K562 (cell line): ENCODE results near the gene RSPH6A. TPM values are rescaled to one million over a fixed set of nuclear protein-coding genes. Genes with fewer than 3 reads are reported as not detected.
A peak's percentile ranks its signal among the peaks of the same experiment; 100 is the strongest.

Source experiments
- ATF1 ChIP-seq, 2 experiments: fragments of 450-650 bp in 1 of 2; IDR thresholded peaks; 2 replicates each; pipeline ENCODE4 v1.6.1; 2016; ENCODE audit warnings: missing compliant biosample characterization in 1 of 2, missing genetic modification characterization in 1 of 2
- ATF6 ChIP-seq: sonication (generic); formaldehyde crosslinking; IDR thresholded peaks from 2 replicates; pipeline ENCODE4 v1.4.0; 2020; ENCODE audit warnings: mild to moderate bottlenecking, missing genetic modification reagents
- ATF7 ChIP-seq: fragments of 450-650 bp; IDR thresholded peaks from 2 replicates; pipeline ENCODE4 v1.7.1; 2014; ENCODE audit warnings: mild to moderate bottlenecking, moderate library complexity
- BACH1 ChIP-seq: fragments of 200-800 bp; sonication (Bioruptor generic); IDR thresholded peaks from 2 replicates; pipeline ENCODE4 v1.6.1; 2016; ENCODE audit warnings: missing genetic modification characterization, missing compliant biosample characterization
- CAMTA2 ChIP-seq: fragments of 250-450 bp; sonication (Bioruptor Pico); conservative IDR thresholded peaks from 2 replicates; pipeline ENCODE4 v1.5.1; 2022
- EP400 ChIP-seq: fragments of 450-650 bp; IDR thresholded peaks from 2 replicates; pipeline ENCODE4 v1.6.1; 2017; ENCODE audit warnings: antibody characterized with exemption, mild to moderate bottlenecking, moderate library complexity
- GABPA ChIP-seq: fragments of 200-800 bp; sonication (Bioruptor generic); conservative IDR thresholded peaks from 2 replicates; pipeline ENCODE4 v1.6.1; 2016; ENCODE audit warnings: low read depth, missing genetic modification characterization, missing compliant biosample characterization
- MAZ ChIP-seq, 2 experiments: fragments of 450-650 bp in 1 of 2; sonication (generic) in 1 of 2; formaldehyde crosslinking; IDR thresholded peaks in 1 of 2; conservative IDR thresholded peaks in 1 of 2; 2 replicates each; pipeline versions ENCODE4 v1.4.0 to v1.5.0; 2020; ENCODE audit warnings: mild to moderate bottlenecking in 1 of 2, missing genetic modification reagents in 1 of 2
- NCOA6 ChIP-seq: fragments of 450-650 bp; IDR thresholded peaks from 2 replicates; pipeline ENCODE4 v1.6.1; 2017; ENCODE audit warnings: mild to moderate bottlenecking
- NELFE ChIP-seq: IDR thresholded peaks from 2 replicates; pipeline ENCODE4 v1.6.1; 2011; ENCODE audit warnings: mild to moderate bottlenecking; ENCODE audit not compliant: insufficient read depth, insufficient read length
- NFIC ChIP-seq: fragments of 450-650 bp; IDR thresholded peaks from 2 replicates; pipeline ENCODE4 v1.6.1; 2017; ENCODE audit warnings: mild to moderate bottlenecking, inconsistent platforms
- PHB ChIP-seq: fragments of 250-450 bp; sonication (Bioruptor Pico); IDR thresholded peaks from 2 replicates; pipeline ENCODE4 v1.5.0; 2021
- TFAP4 ChIP-seq: sonication (generic); formaldehyde crosslinking; IDR thresholded peaks from 2 replicates; pipeline ENCODE4 v1.8.0; 2022; ENCODE audit warnings: missing genetic modification reagents, mild to moderate bottlenecking, moderate library complexity, borderline replicate concordance
- TGIF2 ChIP-seq: sonication (generic); formaldehyde crosslinking; IDR thresholded peaks from 2 replicates; pipeline ENCODE4 v1.8.1; 2022; ENCODE audit warnings: mild to moderate bottlenecking, missing genetic modification reagents, moderate library complexity
- ZBTB40 ChIP-seq, 2 experiments: fragments of 450-650 bp in 1 of 2; sonication (generic) in 1 of 2; formaldehyde crosslinking in 1 of 2; IDR thresholded peaks; 2 replicates each; pipeline versions ENCODE4 v1.7.1 to v1.9.0; 2016 to 2022; ENCODE audit warnings: inconsistent platforms in 1 of 2, mild to moderate bottlenecking in 1 of 2, missing genetic modification reagents in 1 of 2
- ZNF165 ChIP-seq: fragments of 250-450 bp; sonication (Bioruptor Pico); IDR thresholded peaks from 2 replicates; pipeline ENCODE4 v1.4.0; 2020; ENCODE audit warnings: borderline replicate concordance
- polyA plus RNA-seq, 8 experiments: library from polyadenylated mRNA; depleted of rRNA in 4 of 8; stranded (reverse) in 5 of 8; unstranded in 3 of 8; fragments of >200 nt; fragmentation: Nextera tagmentation in 2 of 8; fragmentation: Illumina TruSeq in 1 of 8; extraction: Ambion mirVana in 2 of 8; extraction: Trizol in 1 of 8; gene quantifications; 2 replicates each; pipeline versions ENCODE4 v1.2.1 to v1.2.3, GENCODE V29; 2011 to 2014; ENCODE audit warnings: inconsistent platforms in 1 of 8, missing spikeins in 1 of 8
- total RNA-seq, 7 experiments: library from RNA; depleted of rRNA in 6 of 7; stranded (reverse); fragments of >200 nt in 6 of 7; fragmentation: Illumina TruSeq in 2 of 7; extraction: Trizol in 2 of 7; gene quantifications; 2 replicates each; pipeline versions ENCODE4 v1.2.1 to v1.2.3, GENCODE V29; 2011 to 2021; ENCODE audit warnings: low replicate concordance in 1 of 7

The RSPH6A gene
- total and polyA plus RNA-seq, 9 of the 15 experiments (the other 6 are each of a cell fraction or from before 2014, with no cell fraction given) = 0.03 to 0.15 (median 0.07) TPM; not detected in 5

GRCh38 chr19:45780448-45781213 lies 34.5 kb downstream of the RSPH6A start (continued):
- TF ChIP-seq CAMTA2 (no peak), ATF1 (CRISPR knock-in tag; IDR thresholded peaks at IDR 0.05) (no peak), ATF1 (tag; IDR thresholded peaks at IDR 0.05) (no peak), NFIC (no peak), GABPA (no peak), PHB (CRISPR knock-in tag) (no peak), ZBTB40 (IDR thresholded peaks at IDR 0.05) (no peak), ZBTB40 (CRISPR knock-in tag; IDR thresholded peaks at IDR 0.05) (no peak), EP400 (no peak), ATF7 (no peak), ZNF165 (CRISPR knock-in tag) (no peak), MAZ (CRISPR knock-in tag; conservative IDR thresholded peaks at IDR 0.05 in 1 of 2, IDR thresholded peaks at IDR 0.05 in 1 of 2) (peak; percentile 30 to 34; a peak in 1 of 4 replicates), BACH1 (tag) (no peak), ATF6 (CRISPR knock-in tag) (no peak), TFAP4 (CRISPR knock-in tag) (peak; percentile 50; the same call in 1 of the 2 replicates), NCOA6 (no peak), NELFE (no peak), TGIF2 (CRISPR knock-in tag) (no peak)
